GM12891 (cell line): ENCODE data around the gene CCDC6.
A peak's percentile ranks its signal among the peaks of the same experiment; 100 is the strongest.

Experiments
- DNase-seq: peaks from one replicate; pipeline ENCODE4 v3.0.0; 2011; ENCODE audit warnings: low spot score; ENCODE audit not compliant: insufficient read length
- FAIRE-seq: peaks from 2 replicates; lab custom pipeline; 2011; peaks lifted over from hg19 to GRCh38; lab: Jason Lieb, UNC
- PAX5 ChIP-seq: IDR thresholded peaks from 2 replicates; pipeline ENCODE4 v1.6.1; 2011; ENCODE audit warnings: low read length, moderate library complexity, mild to moderate bottlenecking; ENCODE audit not compliant: insufficient read depth, severe bottlenecking
- POLR2A ChIP-seq: IDR thresholded peaks from 2 replicates; pipeline ENCODE4 v1.6.1; 2011; ENCODE audit warnings: low read depth, low read length, control low read depth
- POLR2AphosphoS5 ChIP-seq: IDR thresholded peaks from 2 replicates; pipeline ENCODE4 v1.6.1; 2011; ENCODE audit warnings: low read depth, low read length, control low read depth
- POU2F2 ChIP-seq: IDR thresholded peaks from 2 replicates; pipeline ENCODE4 v1.6.1; 2011; ENCODE audit warnings: low read depth, mild to moderate bottlenecking, control low read depth, low read length, moderate library complexity
- SPI1 ChIP-seq: IDR thresholded peaks from 2 replicates; pipeline ENCODE4 v1.6.1; 2011; ENCODE audit warnings: low read depth, low read length, control low read depth
- TAF1 ChIP-seq: IDR thresholded peaks from 2 replicates; pipeline ENCODE4 v1.6.1; 2011; ENCODE audit warnings: low read depth, low read length, control low read depth

CCDC6 gene

DNA sequence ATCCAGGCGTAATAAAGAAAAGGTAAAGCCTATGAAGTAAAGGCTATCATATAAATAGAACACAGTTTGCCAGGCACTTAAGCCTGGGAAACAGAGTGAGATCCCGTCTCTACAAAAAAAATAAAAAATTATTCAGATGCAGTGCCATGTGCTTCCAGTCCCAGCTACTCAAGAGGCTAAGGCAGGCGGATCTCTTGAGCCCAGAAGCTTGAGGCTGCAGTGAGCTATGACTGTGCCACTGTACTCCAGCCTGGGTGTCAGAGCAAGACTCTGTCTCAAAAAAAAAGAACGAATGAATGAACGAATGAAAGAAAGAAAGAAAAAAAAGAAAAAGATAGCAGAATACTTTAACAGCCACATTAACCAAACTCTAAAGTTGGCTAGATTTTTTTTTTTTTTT is 85.9 kb downstream of the CCDC6 start:
- no peak for FAIRE-seq
- DNase-seq, result no peak
- no peak for TF ChIP-seq POLR2AphosphoS5
- TF ChIP-seq POLR2A, result no peak
- TF ChIP-seq POU2F2, result no peak
- no peak for TF ChIP-seq PAX5
- TF ChIP-seq TAF1, result no peak
- TF ChIP-seq SPI1, result no peak

DNA sequence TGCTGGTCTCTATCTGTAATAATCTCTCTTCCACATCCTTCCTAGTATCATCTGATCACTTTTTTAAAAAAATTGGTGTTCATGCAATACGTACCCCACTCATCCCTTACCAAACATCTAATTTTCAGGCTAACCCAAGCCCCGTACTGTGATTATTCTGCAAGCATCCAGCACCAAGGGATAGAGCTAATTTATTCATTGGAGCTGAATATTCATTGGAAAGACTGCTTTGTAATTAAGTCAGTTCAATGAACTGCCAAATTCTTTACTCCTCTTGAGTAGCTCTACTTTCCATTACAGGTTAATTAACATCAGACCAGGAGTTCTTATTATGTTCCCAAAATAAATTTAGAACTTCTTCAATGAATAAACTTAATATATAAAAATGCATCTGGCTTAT is 86.7 kb downstream of the CCDC6 start:
- FAIRE-seq (no peak), DNase-seq (no peak)
- TF ChIP-seq PAX5 (no peak), SPI1 (no peak), POLR2AphosphoS5 (no peak), POU2F2 (no peak), POLR2A (no peak), TAF1 (no peak)

DNA sequence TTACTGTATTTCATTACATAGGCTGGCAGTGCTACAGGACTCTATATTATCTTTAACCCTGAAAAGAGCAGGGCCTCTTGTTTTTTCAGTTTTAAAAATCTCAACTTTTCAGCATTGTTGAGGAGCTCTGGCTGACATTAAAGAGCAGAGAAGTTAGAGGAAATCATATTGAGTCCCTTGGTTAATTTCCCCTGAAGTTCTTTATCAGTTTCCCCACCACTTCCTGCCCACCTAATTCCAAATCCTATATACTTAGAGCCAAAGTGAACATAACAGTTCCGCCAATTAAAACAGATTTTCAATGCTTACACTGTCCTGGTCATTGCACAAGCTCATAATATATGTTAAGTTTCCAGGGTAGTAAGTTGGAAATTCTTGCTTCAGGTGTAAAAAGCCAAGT is 87.1 kb downstream of the CCDC6 start:
- TF ChIP-seq POLR2A (no peak), PAX5 (no peak), POLR2AphosphoS5 (no peak), SPI1 (no peak), POU2F2 (no peak)
- FAIRE-seq (no peak), DNase-seq (no peak)

DNA sequence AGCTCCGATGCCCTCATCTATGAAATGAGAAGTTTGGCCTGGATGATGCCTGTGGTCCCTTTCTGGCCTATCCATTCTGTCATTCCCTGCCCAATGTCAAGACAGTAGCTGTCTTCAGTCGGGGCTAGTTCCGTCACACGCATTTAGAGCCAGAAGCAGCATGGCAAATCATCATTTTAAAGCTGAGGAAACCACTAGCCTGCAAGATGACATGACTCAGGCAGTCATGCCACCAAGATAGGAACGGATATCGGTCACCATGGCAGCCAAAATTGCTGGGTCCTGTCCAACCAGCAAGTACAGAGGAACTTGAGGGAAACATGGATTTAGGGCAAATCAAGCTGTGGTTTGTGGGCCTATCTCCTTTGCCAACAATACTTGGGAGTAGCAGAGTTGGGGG is 88.6 kb downstream of the CCDC6 start:
- DNase-seq, result no peak
- no peak for TF ChIP-seq PAX5
- no peak for TF ChIP-seq POLR2AphosphoS5
- no peak for TF ChIP-seq POU2F2
- TF ChIP-seq POLR2A, result no peak
- no peak for TF ChIP-seq TAF1
- no peak for TF ChIP-seq SPI1
- FAIRE-seq, result peak; percentile 57

DNA sequence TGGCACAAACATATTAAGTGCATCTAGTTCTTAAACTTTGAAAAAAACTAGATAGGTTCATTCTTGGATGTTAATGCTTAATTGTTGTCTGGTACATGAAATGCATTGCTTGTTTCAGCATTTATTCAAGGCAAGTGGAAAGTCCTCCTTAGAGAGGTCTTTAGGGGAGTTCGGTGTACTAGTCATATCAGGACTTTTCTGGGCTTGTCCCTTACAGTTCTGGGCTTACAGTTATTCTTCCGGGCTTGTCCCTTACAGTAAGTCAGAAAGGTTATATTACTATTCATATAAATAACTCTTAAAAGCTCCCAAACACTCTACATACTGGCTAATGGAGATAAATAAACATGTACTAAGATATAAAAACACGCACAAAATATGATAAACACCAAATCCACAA is 91.5 kb downstream of the CCDC6 start:
- no peak for FAIRE-seq
- no peak for TF ChIP-seq PAX5
- no peak for TF ChIP-seq SPI1
- no peak for TF ChIP-seq POU2F2
- no peak for TF ChIP-seq POLR2AphosphoS5
- TF ChIP-seq POLR2A, result no peak
- no peak for TF ChIP-seq TAF1
- DNase-seq, result no peak

DNA sequence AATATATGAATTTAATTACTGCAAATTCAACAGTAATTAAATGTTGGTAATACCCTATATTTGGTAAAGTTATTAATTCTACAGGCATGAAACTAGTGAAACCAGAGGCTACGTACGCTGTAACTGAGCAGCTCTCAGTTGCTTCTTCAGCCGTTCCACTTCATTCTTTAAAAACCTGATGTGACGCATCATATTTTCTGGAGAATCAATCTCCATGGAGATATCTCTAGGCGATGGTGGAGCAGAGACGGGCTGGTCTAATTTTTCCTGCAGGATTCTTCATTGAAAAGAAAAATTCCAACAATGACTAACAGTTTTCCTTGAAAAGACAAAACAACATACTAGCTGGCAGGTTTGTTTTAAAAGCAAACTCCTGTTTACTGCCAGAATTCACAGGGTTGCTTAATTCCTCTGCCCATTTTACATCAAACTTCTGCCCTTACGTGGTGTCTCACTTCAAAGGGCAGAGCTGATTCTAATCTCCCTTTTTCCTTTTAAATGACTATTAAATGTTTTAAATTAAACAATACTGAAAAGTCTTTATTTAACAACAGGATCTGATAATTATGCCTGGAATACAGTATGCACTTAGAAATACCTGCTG is 93.7 kb downstream of the CCDC6 start:
- DNase-seq, result no peak
- no peak for TF ChIP-seq POLR2A
- no peak for TF ChIP-seq SPI1
- no peak for TF ChIP-seq POU2F2
- no peak for TF ChIP-seq PAX5
- TF ChIP-seq TAF1, result no peak
- no peak for TF ChIP-seq POLR2AphosphoS5
- FAIRE-seq, result no peak

DNA sequence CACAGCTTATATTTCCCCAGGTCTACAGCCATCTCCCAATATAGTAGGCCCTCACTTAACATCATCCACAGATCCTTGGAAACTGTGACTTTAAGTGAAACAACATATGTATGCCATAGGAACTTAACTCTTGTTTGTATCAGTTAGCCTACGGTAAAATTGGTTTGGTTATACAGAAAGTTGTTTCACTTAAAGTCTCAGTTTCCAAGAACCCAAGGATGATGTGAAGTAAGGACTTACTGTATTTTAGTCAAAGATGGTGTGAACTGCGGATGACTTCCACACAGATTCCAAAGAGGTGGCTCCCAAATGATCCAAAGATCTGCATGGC is 96.7 kb downstream of the CCDC6 start:
- TF ChIP-seq SPI1 (no peak), POLR2A (no peak), PAX5 (no peak), POLR2AphosphoS5 (no peak), TAF1 (no peak), POU2F2 (no peak)
- DNase-seq, result no peak
- FAIRE-seq, result no peak

DNA sequence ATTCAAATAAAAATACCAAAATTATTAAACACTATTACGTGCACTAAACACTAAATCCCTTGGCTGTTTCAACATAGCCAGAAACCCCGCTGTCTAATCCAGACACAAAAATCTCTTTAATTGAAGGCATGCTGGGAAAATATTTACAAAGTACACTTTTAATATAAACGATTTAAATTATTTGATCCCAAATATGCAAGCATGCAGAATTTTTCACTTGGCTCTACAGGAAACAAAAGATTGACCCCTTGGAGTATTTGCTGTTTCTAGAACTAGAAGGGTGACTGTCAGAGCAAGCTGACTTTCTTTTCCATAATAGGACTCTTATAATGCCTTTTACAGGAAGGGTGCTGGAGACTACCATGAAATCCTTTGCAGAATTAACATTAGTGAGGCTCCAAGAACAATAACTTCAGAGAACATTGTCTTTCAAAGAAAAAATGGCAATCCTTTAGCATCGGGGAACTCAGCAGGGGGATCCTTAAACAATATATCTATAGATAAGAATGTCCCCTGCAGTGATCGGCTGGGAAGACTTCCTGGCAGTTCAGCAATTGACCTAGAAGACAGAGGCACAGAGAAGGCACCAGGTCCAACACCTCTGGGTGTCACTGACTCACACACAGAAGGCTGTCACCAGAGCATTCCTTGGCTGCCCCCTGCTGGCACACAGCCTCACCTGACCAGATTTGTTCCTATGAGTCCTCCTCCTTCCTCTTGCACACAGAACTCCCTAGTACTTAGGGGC is 97.3 kb downstream of the CCDC6 start:
- TF ChIP-seq PAX5 (no peak), TAF1 (no peak), POLR2AphosphoS5 (no peak), POLR2A (no peak), POU2F2 (no peak), SPI1 (no peak)
- peak; percentile 87 for FAIRE-seq
- peak; percentile 7 for DNase-seq

DNA sequence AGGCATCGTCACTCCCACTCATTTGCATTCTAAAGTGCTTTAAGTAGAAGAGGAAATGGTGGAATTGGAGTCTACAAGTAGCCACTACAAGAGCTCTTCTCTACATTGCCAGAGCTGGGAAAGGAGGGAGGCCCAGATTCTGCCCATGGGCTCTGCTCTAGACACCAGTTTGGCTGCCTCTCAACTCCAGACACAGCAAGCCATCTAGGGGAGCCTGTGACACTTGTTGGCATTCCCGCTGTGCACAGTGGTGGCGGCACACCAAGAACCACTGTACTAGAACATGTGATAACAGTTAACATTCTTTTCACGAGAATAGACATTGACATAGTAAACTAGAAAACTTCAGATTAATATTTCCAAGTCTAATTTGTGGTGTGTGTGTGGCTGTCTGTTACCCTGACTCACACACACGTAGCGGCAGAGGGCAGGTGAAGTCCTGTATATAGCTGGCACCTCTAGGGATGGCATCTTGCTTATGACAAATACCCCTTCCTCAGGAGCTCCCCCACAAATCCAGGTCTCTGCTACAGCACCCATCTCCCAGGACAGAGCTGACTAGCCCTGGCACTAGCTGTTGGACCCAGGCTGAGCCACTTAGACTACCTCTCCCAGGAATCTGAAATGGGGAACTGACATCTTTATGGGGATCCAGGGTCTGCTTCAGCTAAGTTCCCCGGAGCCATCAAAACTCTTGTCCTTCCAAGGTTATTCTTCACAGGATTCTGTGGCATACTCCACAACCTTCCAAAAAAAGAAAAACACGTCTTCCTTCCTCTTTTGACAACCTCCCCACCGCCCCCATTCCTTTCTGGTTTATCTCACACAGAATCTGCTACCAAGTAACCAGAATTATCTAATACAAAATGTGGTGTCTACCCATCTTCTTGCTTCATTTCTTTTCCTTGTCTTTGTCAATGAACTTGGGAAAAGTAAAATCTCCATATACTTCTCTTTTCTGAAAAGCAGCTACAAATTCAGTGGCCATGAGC is 98.4 kb downstream of the CCDC6 start:
- DNase-seq (no peak), FAIRE-seq (no peak)
- TF ChIP-seq TAF1, result no peak
- TF ChIP-seq POLR2AphosphoS5, result no peak
